Raji (cell line): ENCODE measurements around the gene PRR33.

Experiments used
- POLR2A ChIP-seq: IDR thresholded peaks from 2 replicates; pipeline ENCODE4 v1.6.1; 2011; ENCODE audit warnings: low read depth, low read length, control low read depth; ENCODE audit not compliant: insufficient read depth

Gene PRR33

DNA sequence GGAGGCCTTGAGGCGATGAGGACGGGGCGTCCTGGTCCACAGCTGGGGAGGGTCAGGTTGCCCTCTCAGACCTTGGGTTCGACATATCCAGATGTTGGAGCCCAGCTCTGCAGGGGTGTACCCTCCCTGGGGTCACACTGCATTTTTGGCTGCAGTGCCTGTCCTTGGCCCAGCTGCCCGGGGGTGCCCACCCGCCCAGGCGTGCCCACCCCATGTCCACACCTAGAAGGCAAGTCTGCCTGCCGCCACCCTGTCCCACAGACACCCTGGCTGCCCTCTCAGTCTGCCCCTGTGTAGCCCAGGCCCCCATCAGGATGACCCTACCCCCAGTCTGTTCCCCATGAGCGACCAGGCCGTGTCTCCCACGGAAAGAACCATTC lies 35.8 kb downstream of the PRR33 start:
- TF ChIP-seq POLR2A, result no peak

DNA sequence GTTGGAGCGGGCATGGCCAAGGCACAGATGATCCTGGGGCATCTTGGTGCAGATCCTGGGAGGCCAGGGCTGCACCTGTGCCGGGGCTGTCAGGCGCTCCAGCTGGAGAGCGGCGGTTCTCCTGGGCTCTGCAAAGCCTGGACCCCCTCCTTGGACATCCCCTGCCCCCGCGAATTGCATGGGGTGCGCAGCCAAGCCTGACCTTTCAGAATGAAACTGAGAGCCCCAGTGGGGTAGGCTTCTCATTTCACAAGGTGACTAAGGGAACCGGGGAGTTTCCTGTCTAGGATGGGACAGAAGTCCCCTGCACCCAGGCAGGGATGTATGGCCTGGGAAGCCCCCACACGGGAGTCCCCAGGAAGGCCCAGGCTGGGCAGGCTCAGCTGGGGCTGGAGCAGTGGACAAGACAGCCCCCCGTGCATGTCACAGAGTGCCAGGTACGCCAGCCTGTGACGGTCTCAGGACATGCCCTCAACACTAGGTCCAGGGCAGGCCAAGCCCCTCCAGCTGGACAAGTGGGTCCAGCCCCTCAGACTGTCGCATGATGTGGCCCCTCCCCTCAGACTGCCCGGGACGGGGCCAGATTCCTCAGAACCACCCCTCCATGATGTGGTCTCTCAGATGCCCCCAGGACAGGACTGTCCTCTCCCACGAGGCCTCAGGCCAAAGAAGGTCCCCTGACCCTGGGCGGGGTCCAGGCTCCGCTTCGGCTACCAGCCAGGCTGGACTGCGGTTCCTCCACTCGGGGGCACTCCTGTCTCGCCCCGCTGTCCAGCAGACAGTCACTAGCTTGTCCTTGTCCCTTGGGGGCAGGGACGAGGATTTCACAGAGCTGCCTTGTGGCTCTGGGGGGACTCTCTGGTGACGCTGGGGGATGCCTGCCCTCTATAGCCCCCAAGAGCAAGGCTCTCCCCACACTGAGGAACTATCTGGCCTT lies 36.5 kb downstream of the PRR33 start:
- no peak for TF ChIP-seq POLR2A

DNA sequence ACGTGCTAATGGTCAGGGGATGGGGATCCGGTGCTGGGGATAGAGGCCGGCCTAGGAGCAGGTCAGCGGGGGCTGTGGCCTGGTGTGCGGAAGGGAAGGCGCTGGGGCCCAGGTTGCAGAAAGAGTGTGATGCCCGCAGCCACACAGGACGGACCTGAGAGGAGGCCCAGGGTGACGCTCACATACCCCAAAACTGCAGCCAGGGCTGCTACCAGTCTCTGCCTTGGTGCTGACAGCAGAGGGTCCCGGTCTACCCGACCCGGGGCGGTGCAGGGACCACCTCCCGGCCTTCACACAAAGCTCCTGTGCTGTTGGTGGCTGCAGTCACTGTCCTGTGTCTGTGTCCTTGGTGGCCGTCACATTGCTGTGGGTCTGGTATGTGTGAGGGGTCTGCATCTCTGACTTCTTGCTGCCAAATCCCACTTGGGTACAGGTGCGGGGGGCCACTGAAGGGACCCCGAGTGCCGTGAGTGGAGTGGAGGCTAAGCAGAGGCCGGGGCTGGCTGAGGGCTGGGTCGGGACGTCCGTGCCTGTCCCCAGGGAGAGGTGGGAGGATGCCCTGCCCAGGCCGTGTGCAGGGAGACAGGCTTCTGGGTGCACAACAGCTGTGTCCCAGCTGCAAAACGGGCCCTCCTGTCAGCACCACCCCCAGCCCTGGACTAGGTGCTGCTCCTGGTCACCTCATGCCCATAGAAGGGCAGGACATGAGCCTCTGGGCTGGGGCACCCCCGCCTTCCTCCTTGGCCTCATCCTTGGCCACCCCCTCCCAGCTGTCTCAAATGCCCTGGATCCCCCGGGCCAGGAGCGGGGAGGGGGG lies 37.4 kb downstream of the PRR33 start:
- TF ChIP-seq POLR2A, result no peak

DNA sequence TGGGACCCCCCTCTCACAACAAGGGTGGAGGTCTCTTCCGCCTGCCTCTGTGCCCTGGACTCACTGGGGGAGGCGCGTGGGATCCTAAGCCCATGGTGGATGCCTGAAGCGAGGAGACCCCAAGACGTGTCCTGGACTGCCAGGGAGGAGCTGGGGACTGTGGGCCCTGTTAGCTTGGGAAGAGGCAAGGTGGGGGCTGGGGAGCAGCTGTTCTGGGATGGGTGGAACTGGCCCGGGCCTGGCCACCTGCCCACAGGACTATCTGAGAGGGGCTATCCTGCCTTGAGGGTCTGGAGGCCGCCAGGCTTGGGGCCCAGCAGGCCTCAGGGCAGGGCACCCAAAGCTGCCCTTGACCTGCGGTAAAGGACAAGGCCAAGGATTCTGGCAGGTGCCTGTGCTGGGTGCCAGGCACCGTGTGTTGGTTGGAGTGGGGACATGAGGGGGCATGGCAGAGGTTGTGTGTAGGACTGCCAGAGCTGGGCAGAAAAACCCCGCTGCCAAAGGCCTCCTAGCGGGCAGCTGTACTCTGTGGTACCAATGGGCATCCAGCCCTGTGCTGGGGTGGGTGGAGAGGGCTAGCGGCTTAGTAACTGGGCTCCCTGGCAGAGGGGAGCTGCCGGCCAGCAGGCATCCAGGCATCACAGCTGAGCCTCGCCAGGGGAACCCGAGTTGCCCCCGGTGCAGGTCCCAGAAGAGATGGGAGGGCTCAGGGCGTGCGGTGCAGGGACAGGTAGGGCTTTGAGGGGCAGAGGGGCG lies 38.1 kb downstream of the PRR33 start:
- no peak for TF ChIP-seq POLR2A

DNA sequence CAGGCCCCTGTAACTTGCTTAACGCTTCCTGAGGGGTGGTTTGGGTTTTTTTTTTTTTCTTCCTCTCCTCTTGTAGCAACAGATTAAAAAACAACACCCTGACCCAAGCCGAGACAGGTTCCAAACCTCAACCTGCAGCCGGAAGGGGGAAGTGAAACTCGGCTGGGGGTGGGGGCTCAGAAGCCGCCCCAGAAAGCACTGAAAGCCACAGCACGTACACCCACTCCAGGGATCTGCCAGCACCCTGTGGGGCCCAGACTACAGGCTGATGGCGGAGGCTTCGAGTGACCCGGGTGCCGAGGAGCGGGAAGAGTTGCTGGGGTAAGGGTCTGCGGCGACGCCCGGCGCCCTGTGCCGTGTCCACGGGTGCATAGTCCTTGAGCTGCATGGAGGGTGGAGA lies 38.8 kb downstream of the PRR33 start, which contains the start of gene LSP1:
Gene LSP1 (plus strand): TSS at position 208 of the 400 bp plus-strand sequence. CDS start 61 bp downstream, at position 269.
- peak; percentile 81 for TF ChIP-seq POLR2A

DNA sequence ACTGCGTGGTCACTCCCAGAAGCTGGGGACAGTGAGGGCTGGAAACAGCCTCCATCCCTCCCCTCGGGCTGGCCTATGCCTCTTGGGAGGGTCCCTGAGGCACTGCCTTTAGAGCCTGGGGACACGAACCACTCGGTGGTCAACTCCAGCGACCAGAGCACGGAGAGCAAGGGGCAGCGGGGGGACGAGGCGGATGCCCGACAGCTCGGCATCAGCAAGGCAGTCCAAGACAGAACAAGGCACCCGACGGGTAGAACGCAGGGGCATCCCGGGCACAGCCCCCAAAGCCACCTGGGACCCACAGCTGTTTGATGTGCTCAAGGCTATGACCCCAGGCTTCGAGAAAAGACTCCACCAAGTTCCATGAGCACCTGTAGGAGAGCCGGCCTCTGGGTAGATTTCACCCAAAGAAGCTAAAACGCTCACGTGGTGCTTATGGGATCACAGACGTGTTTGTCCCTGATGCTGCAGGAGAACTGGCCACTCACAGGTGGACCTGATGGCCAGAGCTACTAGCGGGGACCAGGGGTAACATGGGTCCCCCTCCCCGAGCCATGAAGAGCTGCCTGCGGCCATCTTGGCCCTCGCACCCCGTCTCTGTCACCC lies 39.3 kb downstream of the PRR33 start:
- TF ChIP-seq POLR2A, result no peak

DNA sequence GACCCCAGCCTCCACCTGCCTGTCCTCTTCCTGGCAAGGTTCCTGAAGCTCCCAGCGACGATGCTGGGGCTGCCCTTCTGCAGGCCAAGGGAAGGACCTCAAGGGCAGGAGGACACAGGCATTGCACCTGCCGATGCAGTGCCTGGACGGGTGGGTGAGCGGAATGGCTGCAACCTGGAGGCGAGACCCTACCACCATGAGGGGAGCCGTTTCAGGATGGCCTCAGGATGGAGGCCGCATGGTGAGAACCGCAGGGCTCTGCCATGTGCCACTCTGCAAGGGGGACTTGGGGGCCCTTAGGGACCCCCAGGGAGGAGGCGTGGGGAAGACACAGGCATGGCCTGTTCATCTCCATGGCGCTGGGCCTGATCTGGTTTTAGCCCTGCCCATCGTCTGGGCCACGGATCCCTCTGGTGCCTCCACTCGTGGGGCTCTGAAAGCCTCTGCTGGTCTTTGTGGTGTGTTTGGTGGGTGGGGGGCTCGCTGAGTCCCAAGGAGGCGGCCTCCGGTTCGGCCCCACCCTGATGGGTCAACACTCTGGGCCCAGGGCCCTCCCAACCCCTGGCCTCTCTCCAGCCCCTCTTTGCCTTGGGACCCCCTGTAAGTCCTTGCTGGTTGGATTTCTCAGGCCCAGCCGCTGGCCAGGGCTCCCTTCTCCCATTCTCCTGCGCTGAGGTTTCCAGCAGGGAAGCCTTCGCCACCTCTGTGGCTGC lies 40.1 kb downstream of the PRR33 start:
- no peak for TF ChIP-seq POLR2A

DNA sequence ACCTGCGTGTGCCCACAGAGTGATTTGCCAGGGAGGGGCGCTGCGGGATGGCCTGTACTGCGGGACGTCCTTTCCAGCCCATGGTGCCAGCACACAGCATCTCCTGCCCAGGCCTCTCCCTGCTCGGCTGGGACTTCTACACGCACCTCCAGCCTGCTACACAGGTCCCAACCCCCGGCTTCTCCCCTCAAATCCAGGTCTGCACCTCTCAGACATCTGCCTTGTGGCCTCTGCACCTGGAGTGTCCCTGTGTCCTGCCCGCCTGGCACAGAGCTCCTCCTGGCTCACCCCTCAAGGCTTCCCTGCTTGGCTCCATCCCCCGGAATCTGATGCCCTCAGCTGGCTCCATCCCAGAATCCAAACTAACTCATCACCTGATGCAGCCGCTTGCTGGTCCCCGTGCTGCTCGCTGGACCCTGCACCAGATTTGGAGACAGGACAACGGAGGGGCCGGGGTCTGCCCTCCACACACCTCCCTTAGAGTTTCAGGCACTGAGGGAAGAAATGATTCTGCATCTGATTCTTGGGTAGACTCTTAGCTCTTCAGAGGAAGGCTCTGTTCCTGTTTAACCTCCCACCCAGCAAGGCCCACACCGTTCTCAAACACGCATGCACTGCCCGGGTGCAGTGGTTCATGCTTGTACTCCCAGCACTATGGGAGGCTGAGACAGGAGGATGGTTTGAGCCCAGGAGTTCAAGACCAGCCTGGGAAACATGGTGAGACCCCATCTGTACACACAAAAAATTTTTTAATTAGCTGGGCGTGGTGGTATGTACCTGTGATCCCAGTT lies 42.9 kb downstream of the PRR33 start:
- TF ChIP-seq POLR2A, result no peak

DNA sequence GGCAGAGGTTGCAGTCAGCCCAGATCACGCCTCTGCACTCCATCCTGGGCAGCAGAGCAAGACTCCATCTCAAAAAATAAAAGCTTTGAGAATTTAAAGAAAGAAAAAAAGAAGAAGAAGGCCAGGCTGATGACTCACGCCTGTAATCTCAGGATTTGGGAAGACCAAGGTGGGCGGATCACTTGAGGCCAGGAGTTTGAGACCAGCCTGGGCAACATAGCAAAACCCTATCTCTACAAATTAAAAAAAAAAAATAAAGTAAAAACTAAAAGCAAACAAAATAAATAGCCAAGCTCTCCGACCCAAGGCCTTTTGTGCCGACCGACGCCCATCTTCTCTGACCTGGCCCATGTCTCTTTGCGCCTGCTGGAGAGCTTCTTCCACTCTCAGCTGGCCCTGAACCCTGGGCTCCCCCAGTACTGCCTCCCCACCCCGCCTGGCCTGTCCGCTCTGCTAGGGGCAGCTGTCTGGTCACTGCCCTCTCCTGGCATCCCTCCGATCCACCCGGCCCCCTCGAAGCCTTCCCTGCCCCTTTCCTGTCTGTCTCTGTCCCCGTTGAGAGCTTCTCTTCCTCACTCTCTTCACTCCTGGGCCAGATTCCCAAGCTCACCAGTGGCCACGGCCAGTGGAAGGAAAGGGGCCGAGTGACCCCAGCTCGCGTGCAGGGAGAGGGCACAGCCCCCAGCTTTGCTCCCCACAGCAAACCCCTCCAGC lies 43.6 kb downstream of the PRR33 start:
- TF ChIP-seq POLR2A, result no peak

DNA sequence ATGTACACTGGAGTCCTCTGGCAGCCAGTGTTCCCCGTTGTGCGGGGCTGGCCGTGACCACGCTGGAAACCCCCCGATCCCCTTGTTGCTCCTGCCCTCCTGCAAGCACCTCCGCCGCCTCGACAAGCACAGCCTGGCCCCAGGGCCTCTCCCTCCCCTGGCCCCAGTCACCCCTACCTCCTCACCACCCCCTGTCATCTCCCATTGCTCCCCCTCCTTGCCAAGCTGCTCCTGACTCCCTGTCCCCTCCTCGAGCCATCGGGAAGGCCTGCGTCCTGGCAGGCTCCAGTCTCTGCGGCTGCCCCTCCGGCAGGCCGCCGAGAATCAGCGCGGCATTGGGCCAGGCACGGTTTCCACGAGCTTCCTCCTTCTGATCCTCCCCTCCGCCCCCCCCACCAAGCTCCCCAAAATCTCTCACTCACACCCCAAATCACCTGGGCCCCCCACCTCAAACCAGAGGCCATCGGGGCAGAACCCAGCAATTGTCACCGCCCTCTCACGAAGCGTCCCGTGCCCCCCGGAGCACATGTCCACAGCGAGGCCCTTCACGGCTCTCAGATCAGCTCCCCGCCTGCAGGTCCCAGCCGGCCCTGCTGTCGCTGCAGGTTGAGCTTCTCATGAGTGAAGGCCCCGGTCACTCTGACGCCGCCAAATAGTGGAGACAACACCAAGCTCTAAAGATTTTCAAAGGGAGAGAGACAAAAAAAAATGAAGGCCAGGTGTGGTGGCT lies 44.5 kb downstream of the PRR33 start:
- no peak for TF ChIP-seq POLR2A

DNA sequence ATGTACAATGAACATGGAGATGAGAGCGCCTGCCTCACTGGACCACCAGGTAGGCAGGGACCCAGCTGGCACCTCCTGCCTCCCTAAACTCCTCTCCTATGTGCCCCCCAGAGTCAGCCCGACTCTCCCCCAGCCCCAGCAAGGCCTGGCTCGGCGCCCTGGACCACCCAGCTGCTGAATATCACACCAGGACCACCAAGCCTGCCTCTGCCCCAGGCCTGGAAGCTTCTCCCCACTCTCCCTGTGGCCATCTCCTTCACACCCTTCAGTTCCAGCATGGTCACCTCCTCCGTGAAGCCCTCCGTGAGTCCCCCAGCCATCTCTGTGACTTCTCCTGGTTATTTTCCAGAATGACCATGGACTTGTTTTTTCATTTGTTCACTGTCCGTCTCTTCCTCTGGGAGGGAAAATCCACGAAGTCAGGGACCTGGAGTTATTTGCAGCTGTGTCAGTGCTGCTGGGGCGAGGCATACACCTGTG lies 45.2 kb downstream of the PRR33 start:
- TF ChIP-seq POLR2A, result no peak
